ENCODE data around the gene WDR18.

DNA sequence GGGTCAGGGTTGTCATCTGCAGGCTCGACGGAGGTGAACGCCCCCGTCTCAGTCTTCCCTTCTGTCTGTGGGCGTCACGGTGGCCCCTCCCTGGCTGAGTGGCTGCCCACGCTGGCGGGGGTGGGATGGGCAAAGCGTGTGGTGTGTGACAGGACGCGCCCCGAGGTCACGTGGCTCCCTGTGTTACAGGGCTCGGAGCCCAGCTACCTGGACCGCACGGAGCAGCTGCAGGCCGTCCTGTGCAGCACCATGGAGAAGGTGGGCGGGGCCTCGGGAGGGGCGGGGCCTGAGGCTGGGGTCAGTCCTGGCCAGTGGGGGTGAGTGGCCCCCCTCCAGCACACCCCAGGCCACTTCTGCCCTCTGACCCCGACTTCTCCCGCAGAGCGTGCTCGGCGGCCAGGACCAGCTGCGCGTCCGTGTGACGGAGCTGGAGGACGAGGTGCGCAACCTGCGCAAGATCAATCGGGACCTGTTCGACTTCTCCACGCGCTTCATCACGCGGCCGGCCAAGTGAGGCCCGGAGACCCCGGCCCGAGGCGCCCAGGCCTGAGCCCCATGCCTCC is 9.8 kb downstream of the WDR18 start:
- TF ChIP-seq POLR2A (IDR thresholded peaks at IDR 0.05; ENCODE audit: low read depth, low read length) = no peak
- TF ChIP-seq POLR2AphosphoS5 (IDR thresholded peaks at IDR 0.05; ENCODE audit: low read depth, low read length) = no peak
- TF ChIP-seq TAF1 (IDR thresholded peaks at IDR 0.05; ENCODE audit: low read depth, low read length) = no peak
- no peak for TF ChIP-seq POU2F2 (IDR thresholded peaks at IDR 0.05; ENCODE audit: low read depth, low read length)
- no peak for TF ChIP-seq PAX5 (IDR thresholded peaks at IDR 0.05; ENCODE audit: insufficient read depth, low read length, severe bottlenecking)
